SU-DHL-6 (cell line): ENCODE results near the gene FBXO10.
A peak's percentile ranks its signal among the peaks of the same experiment; 100 is the strongest.

ENCODE experiments used
- H2AFZ ChIP-seq: fragments of 200-600 bp; sonication (generic); 2 replicates; pipeline ENCODE4 v1.6.1; 2014; ENCODE audit warnings: low read depth, mild to moderate bottlenecking, moderate library complexity, mixed read lengths, antibody characterized with exemption, low read length; ENCODE audit not compliant: severe bottlenecking
- H3F3A ChIP-seq: fragments of 200-600 bp; shearing (Covaris generic); 2 replicates; pipeline ENCODE4 v1.6.0; 2016; ENCODE audit warnings: antibody characterized with exemption, mild to moderate bottlenecking; ENCODE audit not compliant: insufficient read depth
- H3K27ac ChIP-seq: fragments of 200-600 bp; sonication (generic); 2 replicates; pipeline ENCODE4 v1.5.1; 2016; ENCODE audit warnings: low read depth, mild to moderate bottlenecking, low read length, moderate library complexity, mixed read lengths
- H3K27me3 ChIP-seq: fragments of 200-600 bp; sonication (generic), shearing (Covaris generic); 2 replicates; pipeline ENCODE4 v1.6.0; 2014; ENCODE audit warnings: mild to moderate bottlenecking, low read length
- H3K36me3 ChIP-seq: fragments of 200-600 bp; sonication (generic); 2 replicates; pipeline ENCODE4 v1.6.1; 2014; ENCODE audit warnings: mild to moderate bottlenecking, low read length, mixed read lengths
- H3K4me2 ChIP-seq: fragments of 300-600, 200-600 bp; shearing (Covaris generic), sonication (generic); 2 replicates; pipeline ENCODE4 v1.6.0; 2014; ENCODE audit warnings: low read length, low read depth, mild to moderate bottlenecking; ENCODE audit not compliant: poor library complexity, severe bottlenecking
- H3K4me3 ChIP-seq: fragments of 200-600 bp; sonication (generic); 2 replicates; pipeline ENCODE4 v1.5.1; 2014; ENCODE audit warnings: antibody characterized with exemption, low read length, mild to moderate bottlenecking, mixed read lengths; ENCODE audit not compliant: insufficient read depth, poor library complexity, severe bottlenecking
- H3K79me2 ChIP-seq: fragments of 200-600 bp; sonication (generic); 2 replicates; pipeline ENCODE4 v1.6.1; 2014; ENCODE audit warnings: mild to moderate bottlenecking, low read length, moderate library complexity; ENCODE audit not compliant: insufficient read depth
- H3K9ac ChIP-seq: fragments of 200-600 bp; sonication (generic); 2 replicates; pipeline ENCODE4 v1.7.0; 2014; ENCODE audit warnings: mild to moderate bottlenecking, low read length
- H3K9me2 ChIP-seq: fragments of 200-600 bp; sonication (generic); replicated peaks from 2 replicates; pipeline ENCODE4 v1.6.1; 2014; ENCODE audit warnings: low read length; ENCODE audit not compliant: insufficient read depth
- H3K9me3 ChIP-seq: fragments of 200-600 bp; sonication (generic); 2 replicates; pipeline ENCODE4 v1.6.1; 2014; ENCODE audit warnings: low read length, mixed read lengths; ENCODE audit not compliant: insufficient read depth
- H4K20me1 ChIP-seq: fragments of 200-600 bp; sonication (generic); 2 replicates; pipeline ENCODE4 v1.6.1; 2014; ENCODE audit warnings: low read depth, mild to moderate bottlenecking, antibody characterized with exemption, low read length, moderate library complexity, mixed read lengths
- CTCF ChIP-seq: fragments of 200-600 bp; sonication (generic); IDR thresholded peaks from one replicate; pipeline ENCODE4 v1.5.1; 2017; ENCODE audit warnings: antibody characterized with exemption, mild to moderate bottlenecking, low read length, moderate library complexity; ENCODE audit not compliant: insufficient read depth, poor library complexity, severe bottlenecking
- EZH2phosphoT487 ChIP-seq: fragments of 200-600 bp; sonication (generic), shearing (Covaris generic); conservative IDR thresholded peaks from 2 replicates; pipeline ENCODE4 v1.6.1; 2018; ENCODE audit warnings: mild to moderate bottlenecking, antibody characterized with exemption, low read length, moderate library complexity, mixed read lengths

The FBXO10 gene

GRCh38 chr9:37587521-37587920 lies 11.3 kb upstream of the FBXO10 start:
- Histone ChIP-seq H3K27ac (no peak overlapping the region), H3K9me3 (no peaks in the 10 kb centered on the region), H4K20me1 (peaks cover 30% of the 10 kb centered on the region; the same call in 1 of the 2 replicates), H3K79me2 (peaks cover 86% of the 10 kb centered on the region), H3K36me3 (peaks cover 52% of the 10 kb centered on the region), H3K27me3 (no peaks in the 10 kb centered on the region), H3K9me2 (no peaks in the 10 kb centered on the region), H3K4me3 (no peak overlapping the region), H3K9ac (no peak overlapping the region), H2AFZ (no peak overlapping the region), H3F3A (peaks cover 38% of the 10 kb centered on the region), H3K4me2 (no peak overlapping the region)
- TF ChIP-seq CTCF (no peak), EZH2phosphoT487 (no peak)

DNA sequence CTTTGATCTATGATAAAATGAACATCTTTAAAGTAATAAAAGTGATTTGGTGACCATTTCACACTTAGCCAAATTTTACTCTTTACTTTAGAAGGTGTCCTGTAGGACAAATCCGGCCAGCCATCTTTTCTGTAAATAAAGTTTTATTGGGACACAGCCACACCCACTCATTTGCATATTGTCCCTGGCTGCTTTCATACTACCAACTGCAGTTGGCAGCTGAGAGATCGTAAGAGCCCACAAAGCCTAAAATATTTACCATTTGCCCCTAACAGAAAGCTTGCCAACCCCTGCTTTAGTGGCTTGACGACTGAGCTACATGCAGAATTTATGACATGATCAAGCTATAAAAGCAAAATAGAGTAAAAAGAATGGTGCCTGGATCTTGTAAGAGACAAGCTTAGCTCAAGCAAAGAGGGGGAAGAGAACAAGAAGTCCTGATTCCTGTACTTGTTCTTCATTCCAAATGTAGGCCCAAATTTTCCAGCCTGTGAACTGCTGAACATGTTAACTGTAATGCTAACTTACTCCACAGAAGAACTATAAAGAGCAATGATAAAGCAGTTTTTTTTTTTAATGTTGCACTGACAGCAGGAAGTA lies 7.4 kb upstream of the FBXO10 start:
- H3K36me3 ChIP-seq: peaks cover 59% of the 10 kb centered on the region
- no peaks in the 10 kb centered on the region for H3K27me3 ChIP-seq
- no peak for TF ChIP-seq EZH2phosphoT487
- TF ChIP-seq CTCF: no peak
- H2AFZ ChIP-seq: no peak overlapping the region
- H3K4me2 ChIP-seq: no peak overlapping the region
- H4K20me1 ChIP-seq: peaks cover 7% of the 10 kb centered on the region; the same call in 1 of the 2 replicates
- no peaks in the 10 kb centered on the region for H3K9me3 ChIP-seq
- H3K79me2 ChIP-seq: peaks cover 60% of the 10 kb centered on the region
- H3K4me3 ChIP-seq: no peak overlapping the region
- H3F3A ChIP-seq: peaks cover 56% of the 10 kb centered on the region
- no peak overlapping the region for H3K9ac ChIP-seq
- peak overlapping the region; percentile 25; the same call in 1 of the 2 replicates for H3K27ac ChIP-seq
- H3K9me2 ChIP-seq: no peaks in the 10 kb centered on the region

- H3K79me2 ChIP-seq: peaks cover 53% of the 10 kb centered on the region
Observed at GRCh38 chr9:37582548-37583157, 6.5 kb upstream of the FBXO10 start.

More at GRCh38 chr9:37582548-37583157, 6.5 kb upstream of the FBXO10 start:
- peaks cover 57% of the 10 kb centered on the region for H3F3A ChIP-seq
- peaks cover 7% of the 10 kb centered on the region; the same call in 1 of the 2 replicates for H4K20me1 ChIP-seq
- H3K27me3 ChIP-seq: no peaks in the 10 kb centered on the region
- no peak overlapping the region for H3K9ac ChIP-seq
- no peak overlapping the region for H3K4me2 ChIP-seq
- no peak overlapping the region for H3K27ac ChIP-seq
- no peak for TF ChIP-seq EZH2phosphoT487
- peak; percentile 57 for TF ChIP-seq CTCF
- no peak overlapping the region for H2AFZ ChIP-seq
- no peaks in the 10 kb centered on the region for H3K9me2 ChIP-seq
- H3K4me3 ChIP-seq: no peak overlapping the region
- H3K36me3 ChIP-seq: peaks cover 50% of the 10 kb centered on the region
- no peaks in the 10 kb centered on the region for H3K9me3 ChIP-seq
